GM23248 (cell line): ENCODE measurements around the gene MXI1. TPM values are rescaled to one million over a fixed set of nuclear protein-coding genes. Genes with fewer than 3 reads are reported as not detected.
"Not testable (repeated sequence)": the region's sequence is repeated elsewhere in the genome, so short reads cannot be mapped to it uniquely, and the experiment has no call there.

Source experiments
- DNase-seq: peaks from one replicate; pipeline ENCODE4 v3.0.0-alpha.2; 2015
- H2AFZ ChIP-seq: fragments of 200-600 bp; sonication (generic); 2 replicates; pipeline ENCODE4 v1.6.1; 2016; ENCODE audit warnings: antibody characterized with exemption
- H3F3A ChIP-seq: fragments of 200-600 bp; sonication (generic); 2 replicates; pipeline ENCODE4 v1.6.1; 2016; ENCODE audit warnings: mild to moderate bottlenecking, antibody characterized with exemption, mixed run types; ENCODE audit not compliant: insufficient read depth
- H3K27ac ChIP-seq: fragments of 200-600 bp; sonication (generic); 2 replicates; pipeline ENCODE4 v1.5.1; 2016; ENCODE audit warnings: mild to moderate bottlenecking
- H3K27me3 ChIP-seq: fragments of 200-600 bp; sonication (generic); replicated peaks from 2 replicates; pipeline ENCODE4 v1.6.1; 2016; ENCODE audit warnings: mild to moderate bottlenecking; ENCODE audit not compliant: insufficient read depth
- H3K36me3 ChIP-seq: fragments of 200-600 bp; sonication (generic); 2 replicates; pipeline ENCODE4 v1.6.1; 2016; ENCODE audit warnings: low read depth, mild to moderate bottlenecking
- H3K4me1 ChIP-seq: fragments of 200-600 bp; sonication (generic); 2 replicates; pipeline ENCODE4 v1.6.1; 2016; ENCODE audit warnings: mild to moderate bottlenecking; ENCODE audit not compliant: insufficient read depth
- H3K4me2 ChIP-seq: fragments of 200-600 bp; sonication (generic); one replicate; pipeline ENCODE4 v1.6.1; 2016; ENCODE audit warnings: mild to moderate bottlenecking; ENCODE audit not compliant: unreplicated experiment
- H3K4me3 ChIP-seq: fragments of 200-600 bp; sonication (generic); 2 replicates; pipeline ENCODE4 v1.5.1; 2016; ENCODE audit warnings: mild to moderate bottlenecking
- H3K79me2 ChIP-seq: fragments of 200-600 bp; sonication (generic); 2 replicates; pipeline ENCODE4 v1.6.1; 2016; ENCODE audit warnings: mild to moderate bottlenecking; ENCODE audit not compliant: insufficient read depth
- H3K9ac ChIP-seq: fragments of 200-600 bp; sonication (generic); 2 replicates; pipeline ENCODE4 v1.6.1; 2016; ENCODE audit warnings: mild to moderate bottlenecking
- H3K9me2 ChIP-seq: fragments of 200-600 bp; sonication (generic); 2 replicates; pipeline ENCODE4 v1.6.1; 2016; ENCODE audit warnings: mixed run types, mild to moderate bottlenecking, moderate library complexity; ENCODE audit not compliant: insufficient read depth
- H3K9me3 ChIP-seq: fragments of 200-600 bp; sonication (generic); one replicate; pipeline ENCODE4 v1.6.1; 2017; ENCODE audit warnings: low read depth
- H4K20me1 ChIP-seq: fragments of 200-600 bp; sonication (generic); 2 replicates; pipeline ENCODE4 v1.6.0; 2016; ENCODE audit not compliant: insufficient read depth
- EZH2 ChIP-seq: fragments of 200-600 bp; sonication (generic); IDR thresholded peaks from 2 replicates; pipeline ENCODE4 v1.6.1; 2018; ENCODE audit warnings: antibody characterized with exemption, mild to moderate bottlenecking; ENCODE audit not compliant: insufficient read depth, poor library complexity, severe bottlenecking
- EZH2phosphoT487 ChIP-seq: fragments of 200-600 bp; sonication (generic); IDR thresholded peaks from 2 replicates; pipeline ENCODE4 v1.6.1; 2018; ENCODE audit warnings: antibody characterized with exemption, moderate library complexity, mild to moderate bottlenecking, low read depth; ENCODE audit not compliant: insufficient read depth
- WGBS, 2 experiments: methylation state at CpG; one replicate each; pipeline ENCODE4 v1.1.6; 2015 to 2017; ENCODE audit warnings: low lambda C conversion rate in 2 of 2, low coverage in 1 of 2; ENCODE audit errors: missing lambda C conversion rate in 2 of 2; 5-methylcytosine and 5-hydroxymethylcytosine counted together
- in situ Hi-C: fragments of 300-500 bp; cut with MboI; formaldehyde crosslinking; loops from 2 replicates; pipeline ENCODE4 v1.15.0; 2020
- polyA plus RNA-seq: library from polyadenylated mRNA; unstranded; fragments of >200 nt; fragmentation: Nextera tagmentation; extraction: Ambion mirVana; gene quantifications from 2 replicates; pipeline ENCODE4 v1.2.1, GENCODE V29; 2016
- total RNA-seq: library from RNA; depleted of rRNA; stranded (reverse); fragments of >200 nt; shearing (Covaris generic); gene quantifications from 2 replicates; pipeline ENCODE4 v1.2.3, GENCODE V29; 2014

Gene MXI1
- total and polyA plus RNA-seq, 2 experiments from 2014 or later = 17.6 to 25.7 TPM

DNA sequence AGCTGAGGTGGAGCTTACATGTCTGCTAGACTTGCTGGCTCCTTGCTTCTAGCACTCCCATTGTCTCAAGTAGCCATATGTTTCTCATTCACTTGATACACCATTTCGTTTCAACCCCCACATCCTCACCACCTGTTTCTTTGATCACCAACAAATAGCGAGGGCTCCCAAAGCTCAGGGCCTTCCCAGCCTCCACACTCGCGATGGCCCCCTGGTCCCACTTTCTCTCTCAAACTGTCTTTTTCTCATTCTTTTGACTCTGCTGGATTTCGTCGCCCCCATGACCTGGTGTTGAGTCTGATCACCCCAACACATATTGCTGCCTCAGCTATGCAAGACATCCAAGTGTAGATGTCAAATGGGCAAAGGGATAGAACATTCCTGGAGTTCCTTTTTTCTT is 123.3 kb downstream of the MXI1 start:
- Histone ChIP-seq H3K79me2 (no peaks in the 10 kb centered on the region), H3K27ac (no peak overlapping the region), H3F3A (peaks cover 31% of the 10 kb centered on the region), H3K4me1 (peaks cover 30% of the 10 kb centered on the region), H3K9ac (no peak overlapping the region), H3K9me2 (no peaks in the 10 kb centered on the region), H3K4me2 (no peak overlapping the region), H4K20me1 (no peaks in the 10 kb centered on the region), H3K27me3 (no peaks in the 10 kb centered on the region), H2AFZ (no peak overlapping the region), H3K36me3 (no peaks in the 10 kb centered on the region), H3K9me3 (no peaks in the 10 kb centered on the region), H3K4me3 (no peak overlapping the region)
- in situ Hi-C loops = no loop called here
- no peak for DNase-seq
- 86 to 88% methylated on average over 6 of the region's 6 CpGs for WGBS, 2 experiments
- TF ChIP-seq EZH2phosphoT487 (no peak), EZH2 (no peak)

DNA sequence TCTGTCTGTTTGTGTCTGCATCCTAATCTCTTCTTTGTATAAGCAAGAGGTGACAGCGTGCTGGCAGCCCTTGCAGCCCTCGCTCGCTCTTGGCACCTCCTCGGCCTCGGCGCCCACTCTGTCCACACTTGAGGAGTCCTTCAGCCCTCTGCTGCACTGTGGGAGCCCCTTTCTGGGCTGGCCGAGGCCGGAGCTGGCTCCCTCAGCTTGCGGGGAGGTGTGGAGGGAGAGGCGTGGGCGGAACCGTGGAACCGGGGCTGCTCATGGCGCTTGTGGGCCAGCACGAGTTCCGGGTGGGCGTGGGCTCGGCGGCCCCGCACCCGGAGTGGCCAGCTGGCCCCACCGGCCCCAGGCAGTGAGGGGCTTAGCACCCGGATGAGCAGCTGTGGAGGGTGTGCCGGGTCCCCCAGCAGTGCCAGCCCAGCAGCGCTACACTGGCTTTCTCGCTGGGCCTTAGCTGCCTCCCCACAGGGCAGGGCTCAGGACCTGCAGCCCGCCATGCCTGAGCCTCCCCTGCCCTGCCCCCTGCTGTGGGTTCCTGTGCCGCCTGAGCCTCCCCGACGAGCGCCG is 123.9 kb downstream of the MXI1 start:
- H3K9me2 ChIP-seq, H4K20me1 ChIP-seq, H3K27ac ChIP-seq, H3K36me3 ChIP-seq, H3K4me3 ChIP-seq, in situ Hi-C loops, H3K27me3 ChIP-seq, DNase-seq, H3K79me2 ChIP-seq, H2AFZ ChIP-seq, H3K4me2 ChIP-seq, H3K9me3 ChIP-seq, H3K9ac ChIP-seq: not testable (repeated sequence)
- Histone ChIP-seq H3F3A (peaks cover 29% of the 10 kb centered on the region), H3K4me1 (peaks cover 27% of the 10 kb centered on the region)
- 94 to 95% methylated on average over 16 to 32 of the region's 32 CpGs for WGBS, 2 experiments

- TF ChIP-seq EZH2phosphoT487 = no peak
- no peak for TF ChIP-seq EZH2
- in situ Hi-C loops = no loop called here
- Histone ChIP-seq H2AFZ (no peak overlapping the region), H3F3A (peaks cover 26% of the 10 kb centered on the region), H3K36me3 (no peaks in the 10 kb centered on the region), H3K9ac (no peak overlapping the region), H4K20me1 (no peaks in the 10 kb centered on the region), H3K4me2 (no peak overlapping the region), H3K4me1 (peaks cover 32% of the 10 kb centered on the region), H3K9me2 (no peaks in the 10 kb centered on the region), H3K27me3 (no peaks in the 10 kb centered on the region), H3K9me3 (no peaks in the 10 kb centered on the region), H3K4me3 (no peak overlapping the region), H3K27ac (no peak overlapping the region), H3K79me2 (no peaks in the 10 kb centered on the region)
- 74 to 78% methylated on average over 5 of the region's 5 CpGs for WGBS, 2 experiments
- DNase-seq = no peak
Observed at GRCh38 chr10:110334061-110334656, 126.8 kb downstream of the MXI1 start.

- Histone ChIP-seq H3K4me2 (peak overlapping the region; percentile 66), H3K27ac (peak overlapping the region; percentile 81), H4K20me1 (no peaks in the 10 kb centered on the region), H3K9ac (peak overlapping the region; percentile 52), H2AFZ (peak overlapping the region; percentile 63), H3K4me3 (peak overlapping the region; percentile 48), H3K36me3 (no peaks in the 10 kb centered on the region), H3K4me1 (peaks cover 32% of the 10 kb centered on the region), H3K9me3 (no peaks in the 10 kb centered on the region), H3K79me2 (no peaks in the 10 kb centered on the region), H3K27me3 (no peaks in the 10 kb centered on the region), H3F3A (peaks cover 29% of the 10 kb centered on the region), H3K9me2 (no peaks in the 10 kb centered on the region)
- 50 to 54% methylated on average over 7 of the region's 7 CpGs for WGBS, 2 experiments
- DNase-seq = no peak
- in situ Hi-C loops = no loop called here
- TF ChIP-seq EZH2phosphoT487 (no peak), EZH2 (no peak)
Observed at GRCh38 chr10:110335314-110336064, 128.1 kb downstream of the MXI1 start.
